GM19240 (cell line): ENCODE measurements around the gene ZNF710.

ENCODE experiments used
- DNase-seq: peaks from one replicate; pipeline ENCODE4 v3.0.0; 2011; ENCODE audit warnings: low spot score; ENCODE audit not compliant: insufficient read length

The ZNF710 gene

DNA sequence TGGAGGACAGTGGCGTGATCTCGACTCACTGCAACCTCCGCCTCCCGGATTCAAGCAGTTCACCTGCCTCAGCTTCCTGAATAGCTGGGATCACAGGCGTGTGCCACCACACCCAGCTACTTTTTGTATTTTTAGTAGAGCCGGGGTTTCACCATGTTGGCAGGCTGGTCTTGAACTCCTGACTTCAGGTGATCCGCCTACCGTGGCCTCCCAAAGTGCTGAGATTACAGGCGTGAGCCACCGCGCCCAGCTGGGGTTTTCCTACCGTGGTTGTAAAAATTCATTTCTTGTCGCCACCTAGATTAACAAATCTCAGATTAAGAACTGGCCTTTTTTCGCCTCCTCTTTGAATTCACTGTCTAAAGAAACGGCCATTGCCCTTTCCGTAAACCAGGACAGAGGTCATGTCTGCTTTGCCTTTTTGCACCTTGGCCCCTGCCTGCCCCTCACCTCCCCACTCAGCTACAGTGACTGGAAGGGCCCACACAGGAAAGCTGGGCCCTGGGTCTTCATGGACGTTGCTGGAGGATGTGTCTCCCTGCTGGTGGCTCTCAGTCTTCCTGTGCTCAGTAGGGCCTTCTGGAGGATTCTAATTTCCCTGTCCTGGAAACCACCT is 17.2 kb downstream of the ZNF710 start:
- DNase-seq = no peak

DNA sequence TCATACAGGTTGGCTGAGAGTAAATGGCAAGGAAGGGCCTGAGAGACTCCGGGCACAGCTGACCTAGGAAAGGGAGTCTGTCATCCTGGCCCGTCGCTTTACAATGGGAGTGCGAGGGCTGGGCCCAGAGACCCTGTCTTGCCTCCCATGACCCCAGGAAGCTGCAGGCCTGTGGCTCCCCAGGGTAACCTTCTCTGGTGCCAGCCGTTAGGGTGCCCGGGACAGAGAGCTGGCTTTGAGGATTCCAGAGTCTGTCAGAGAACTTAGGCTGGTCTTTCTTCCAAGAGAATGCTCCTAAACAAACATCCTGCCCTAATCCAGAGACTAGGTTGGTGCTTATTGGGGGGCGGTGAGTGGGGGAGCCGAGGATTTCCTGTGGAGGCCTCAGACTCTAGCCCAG is 18.5 kb downstream of the ZNF710 start:
- no peak for DNase-seq

DNA sequence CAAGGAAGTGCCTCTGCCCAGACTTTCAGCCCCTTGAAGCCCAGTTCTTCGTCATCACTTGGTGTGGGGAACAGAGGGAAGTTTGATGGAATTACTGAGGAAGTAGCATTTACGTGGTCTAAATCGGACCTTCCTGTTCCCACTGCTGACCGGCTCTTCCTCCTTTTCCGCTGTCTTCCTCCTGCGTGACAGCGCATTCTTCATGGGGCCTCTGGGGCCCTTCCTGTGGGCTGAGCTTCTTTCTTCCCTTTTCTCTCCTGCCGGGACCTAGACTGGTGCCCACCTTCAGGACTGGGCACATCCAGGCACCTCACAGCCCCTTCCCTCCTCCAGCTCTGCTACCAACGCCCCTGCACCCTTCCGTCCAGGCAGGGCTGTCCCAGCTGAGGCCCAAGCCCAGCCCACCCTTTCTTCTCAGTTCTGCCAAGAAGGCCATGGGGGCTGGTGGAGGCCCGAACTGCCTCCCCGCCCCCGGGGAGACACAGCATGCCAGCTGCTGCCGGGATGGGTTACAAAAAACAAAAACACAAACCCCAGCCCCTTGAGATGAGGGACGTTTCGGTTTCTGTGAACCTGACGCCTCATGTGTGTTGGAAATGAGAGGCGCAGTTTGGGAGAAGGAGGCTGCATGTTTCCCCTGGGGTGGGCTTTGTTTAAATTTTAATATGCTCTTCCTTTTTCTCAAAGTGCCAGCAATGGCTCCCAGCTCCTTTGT is 19.1 kb downstream of the ZNF710 start:
- no peak for DNase-seq

DNA sequence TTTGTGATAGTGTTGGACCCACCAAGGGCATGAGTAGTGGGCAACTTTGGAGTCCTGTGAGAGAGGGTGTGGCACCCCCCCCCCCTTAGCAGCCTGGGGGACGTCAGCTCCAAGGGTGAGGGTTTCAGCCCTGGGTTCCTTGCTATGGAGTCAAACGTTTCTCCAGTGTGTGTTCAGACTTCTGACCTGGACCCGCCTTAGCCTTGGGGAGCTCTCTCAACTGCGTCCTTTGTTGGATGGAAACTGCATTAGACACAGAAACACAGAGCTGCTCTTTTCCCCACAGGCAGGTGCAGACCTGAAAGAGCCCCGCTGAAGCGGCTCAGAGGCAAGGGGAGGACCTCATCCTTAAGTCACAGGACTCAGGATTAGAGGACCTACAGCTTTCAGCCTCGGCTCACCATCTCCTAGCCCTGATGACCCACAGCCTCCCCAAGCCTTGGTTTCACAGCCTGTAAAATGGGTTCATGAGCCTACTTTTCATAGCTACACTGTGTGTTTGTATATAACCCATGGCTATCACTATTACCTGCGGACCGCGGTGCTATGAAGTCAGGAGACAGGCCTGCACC is 19.9 kb downstream of the ZNF710 start:
- no peak for DNase-seq

DNA sequence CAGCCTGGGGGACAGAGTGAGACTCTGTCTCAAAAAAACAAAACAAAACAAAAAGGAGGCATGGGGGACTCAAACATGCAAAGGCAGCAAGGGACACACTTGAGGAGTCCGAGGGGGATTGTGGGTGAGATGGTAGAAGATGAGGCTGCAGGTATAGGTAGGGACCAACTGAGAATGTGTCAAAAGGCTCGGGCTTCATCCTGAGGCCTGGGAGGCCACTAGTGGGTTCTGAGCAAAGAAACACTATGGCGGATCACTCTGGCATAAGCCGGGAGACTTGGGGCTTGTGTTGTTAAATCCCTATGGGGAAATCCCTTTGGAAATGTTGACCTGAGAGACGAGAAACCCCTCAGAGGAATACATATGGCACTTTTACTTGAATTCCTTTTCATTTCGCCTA is 21.2 kb downstream of the ZNF710 start:
- no peak for DNase-seq

DNA sequence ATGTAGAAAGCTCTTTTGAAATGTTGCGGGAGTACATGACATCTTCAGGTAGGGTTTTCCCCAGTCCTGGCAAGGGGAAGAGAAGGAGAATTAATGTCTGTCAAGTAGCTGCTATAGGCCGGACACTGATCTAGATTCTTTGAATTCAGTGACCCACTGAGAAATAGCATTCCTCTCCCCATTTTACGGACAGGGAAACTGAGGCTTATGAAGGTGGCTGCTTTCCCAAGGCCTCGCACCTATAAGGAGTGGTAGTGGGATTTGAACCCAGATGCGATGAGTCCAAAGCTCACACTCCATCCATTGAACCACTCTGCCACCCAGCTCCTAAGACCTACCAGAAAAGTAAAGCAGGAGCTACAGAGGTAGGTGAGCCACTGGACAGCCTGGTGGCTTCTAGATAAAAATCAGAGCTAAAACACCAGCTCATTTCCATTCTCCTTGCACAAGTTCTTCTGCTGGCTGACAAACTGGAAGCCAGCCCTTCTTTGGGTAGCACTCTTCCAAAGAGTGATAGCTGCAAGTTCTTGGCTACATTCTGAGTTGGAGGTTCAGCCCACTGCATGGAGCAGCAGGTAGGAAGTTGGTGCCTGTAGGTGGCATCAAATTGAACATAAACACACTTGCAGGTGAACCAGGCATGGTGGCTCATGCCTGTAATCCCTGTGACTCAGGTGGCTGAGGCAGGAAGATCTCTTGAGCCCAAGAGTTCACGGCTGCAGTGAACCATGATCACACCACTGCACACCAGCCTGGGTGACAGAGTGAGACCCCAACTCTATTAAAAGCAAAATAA is 22.0 kb downstream of the ZNF710 start:
- DNase-seq = no peak

DNA sequence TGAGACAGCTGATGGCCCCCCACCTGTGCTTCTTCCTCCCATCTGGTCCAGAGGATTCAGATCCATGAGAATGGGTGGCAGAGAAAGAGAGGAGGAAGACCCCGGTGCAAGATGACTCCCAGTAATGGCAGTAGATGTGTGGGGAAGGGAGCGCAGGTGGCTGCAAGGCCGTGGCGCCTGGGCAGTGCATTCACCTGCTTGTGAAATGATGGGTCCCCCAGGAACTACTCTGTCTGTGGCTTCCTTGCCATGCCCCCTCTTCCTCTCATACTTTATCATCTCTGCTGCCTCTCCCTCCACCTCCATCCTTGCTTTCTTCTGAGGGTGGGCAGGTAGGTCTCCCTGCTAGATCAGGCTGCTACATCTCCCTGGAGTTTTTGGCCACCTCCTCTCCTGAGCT is 23.3 kb downstream of the ZNF710 start:
- DNase-seq = no peak

DNA sequence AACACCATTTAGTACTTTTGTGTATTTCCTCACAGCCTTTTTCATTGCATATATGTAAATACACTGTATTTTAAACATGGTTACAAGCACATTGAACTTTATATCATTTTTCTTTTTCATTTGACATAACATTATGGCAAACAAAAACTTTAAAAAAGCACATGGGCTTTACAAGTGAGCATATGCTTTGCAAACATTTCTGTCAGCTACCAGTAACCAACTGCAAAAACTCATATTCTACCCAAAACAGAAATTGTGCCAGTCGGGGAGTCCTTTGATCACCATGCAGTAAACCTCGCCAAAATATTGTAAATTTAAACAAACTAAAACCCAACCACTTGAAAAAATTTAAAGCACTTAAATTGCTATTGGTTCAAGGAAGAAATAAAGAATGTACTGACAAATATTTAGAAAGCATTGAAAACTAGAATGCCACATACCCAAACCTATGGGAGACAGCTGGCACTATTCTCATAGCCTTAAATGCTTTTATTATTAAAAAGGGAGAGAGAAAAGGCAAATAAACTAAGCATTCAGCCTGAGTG is 24.4 kb downstream of the ZNF710 start:
- DNase-seq = no peak

DNA sequence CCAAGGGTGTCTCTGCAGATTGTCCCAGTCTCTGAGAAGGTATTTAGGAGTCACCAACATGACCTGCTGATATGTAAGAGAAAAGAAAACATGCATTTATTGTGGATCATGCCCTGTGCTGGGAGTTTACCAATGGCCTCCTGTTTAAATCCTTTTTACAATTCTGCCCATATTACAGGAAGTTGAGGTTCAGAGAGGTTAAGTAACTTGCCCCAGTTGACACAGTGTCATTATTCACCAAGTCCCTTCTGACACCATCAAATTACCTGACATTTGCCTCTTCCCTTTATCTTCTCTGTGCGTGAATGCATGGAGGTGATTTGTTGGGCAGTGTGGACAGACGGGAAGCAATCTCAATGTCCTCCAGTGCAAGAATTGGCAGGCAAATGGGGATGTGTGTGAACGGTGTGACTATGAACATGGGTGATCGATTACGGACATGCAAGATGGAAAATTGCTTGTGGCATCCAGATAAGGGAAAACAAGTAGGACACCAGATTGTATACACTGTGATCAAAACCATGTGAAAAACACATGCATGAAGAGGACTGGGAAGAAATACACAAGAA is 27.3 kb downstream of the ZNF710 start:
- DNase-seq = no peak

DNA sequence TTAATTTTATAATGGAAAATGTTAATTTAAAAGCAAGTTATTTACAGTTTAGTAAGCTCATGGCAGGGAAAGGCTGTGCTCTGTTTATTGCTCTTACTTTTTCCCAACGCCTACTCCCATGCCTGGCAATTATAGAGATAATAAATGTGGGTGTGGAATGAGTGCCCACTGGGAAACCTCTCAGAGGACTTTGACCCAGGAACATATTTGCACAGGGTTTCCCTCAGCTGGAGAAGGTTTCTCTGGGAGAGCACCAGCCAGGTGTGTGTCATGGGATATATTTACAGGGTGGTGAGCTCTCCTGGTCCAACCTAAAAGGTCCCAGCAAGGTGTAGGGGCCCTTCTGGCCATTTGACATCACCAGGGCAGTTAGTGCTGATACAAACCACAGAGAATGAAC is 27.9 kb downstream of the ZNF710 start:
- no peak for DNase-seq

DNA sequence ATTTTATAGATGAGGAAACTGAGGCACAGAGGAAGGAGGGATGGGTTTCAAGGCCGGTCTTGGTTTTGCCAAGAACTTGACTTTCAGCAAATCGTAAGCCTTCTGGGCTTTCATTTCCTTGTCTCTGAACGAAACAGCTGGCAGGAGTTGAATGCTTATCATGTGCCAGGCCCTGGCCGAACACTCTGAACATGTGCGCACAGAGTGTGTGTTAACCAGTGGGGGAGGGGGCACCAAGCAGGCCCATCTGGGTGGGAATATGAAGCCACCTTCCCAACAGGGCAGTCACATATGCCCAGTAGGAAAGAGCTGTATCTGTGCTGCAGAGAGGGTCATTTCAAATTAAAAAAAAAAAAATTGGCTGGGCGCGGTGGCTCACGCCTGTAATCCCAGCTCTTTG is 29.3 kb downstream of the ZNF710 start:
- DNase-seq = no peak

DNA sequence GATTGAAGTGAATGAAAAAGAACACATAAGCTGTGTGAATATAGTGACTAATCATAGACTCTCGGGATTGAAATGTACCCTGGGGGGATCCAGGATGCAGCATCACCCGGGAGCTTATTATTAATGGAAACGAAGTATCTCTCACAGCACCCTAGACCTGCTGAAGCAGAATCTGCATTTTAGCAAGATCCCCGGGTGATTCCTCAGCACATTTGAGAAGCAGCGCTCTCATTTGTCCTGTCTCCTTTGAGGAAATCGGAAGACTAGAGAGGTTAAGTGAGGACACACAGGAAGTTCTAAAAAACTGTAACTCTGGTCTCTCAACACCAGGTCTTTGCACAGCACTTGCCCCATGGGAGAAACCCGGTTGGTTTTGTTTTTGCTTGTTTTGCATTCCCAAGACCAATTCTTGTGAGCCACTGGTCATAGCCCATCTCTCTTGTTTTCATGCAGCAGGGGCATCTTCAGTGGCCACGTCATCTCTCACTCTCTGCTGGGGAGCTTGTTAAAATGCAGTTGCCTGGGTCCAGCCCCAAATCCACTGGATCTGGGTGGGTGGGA is 30.2 kb downstream of the ZNF710 start:
- DNase-seq = peak; percentile 79

DNA sequence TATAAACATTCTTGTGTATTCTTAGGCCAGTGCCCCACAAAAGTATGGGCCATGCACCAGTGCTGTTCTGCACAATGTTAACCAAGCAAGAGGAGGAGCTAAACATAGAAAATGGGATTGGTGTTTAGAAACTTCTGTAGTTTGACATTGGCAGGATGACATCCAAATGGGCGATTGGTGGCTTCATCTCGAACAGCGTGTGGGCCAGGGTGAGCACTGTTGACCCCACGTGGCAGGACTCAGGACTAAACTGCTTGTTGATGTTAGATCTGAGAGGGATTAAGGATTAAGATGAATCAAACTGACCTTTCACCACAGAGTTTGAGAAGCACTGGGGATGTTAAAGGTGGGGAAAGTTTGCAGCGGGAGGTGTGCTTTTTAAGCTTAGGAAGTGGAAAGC is 31.9 kb downstream of the ZNF710 start:
- no peak for DNase-seq

DNA sequence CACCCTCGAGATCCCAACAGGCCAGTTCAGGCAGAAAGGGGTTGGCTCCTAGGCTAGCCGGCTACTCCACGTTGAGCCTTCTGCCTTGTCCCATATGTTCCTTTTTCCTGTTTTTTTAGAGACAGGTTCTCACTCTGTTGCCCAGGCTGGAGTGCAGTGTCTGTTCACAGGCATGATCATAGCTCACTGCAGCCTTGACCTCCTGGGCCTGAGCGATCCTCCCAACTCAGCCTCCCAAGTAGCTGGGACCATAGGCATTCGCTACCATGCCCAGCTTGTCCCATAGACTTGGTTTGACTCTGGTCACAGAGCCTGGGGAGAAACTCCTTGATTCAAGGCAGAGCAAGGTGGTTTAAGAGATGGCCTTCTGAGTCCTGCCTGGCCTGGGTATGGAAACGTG is 32.3 kb downstream of the ZNF710 start:
- no peak for DNase-seq

DNA sequence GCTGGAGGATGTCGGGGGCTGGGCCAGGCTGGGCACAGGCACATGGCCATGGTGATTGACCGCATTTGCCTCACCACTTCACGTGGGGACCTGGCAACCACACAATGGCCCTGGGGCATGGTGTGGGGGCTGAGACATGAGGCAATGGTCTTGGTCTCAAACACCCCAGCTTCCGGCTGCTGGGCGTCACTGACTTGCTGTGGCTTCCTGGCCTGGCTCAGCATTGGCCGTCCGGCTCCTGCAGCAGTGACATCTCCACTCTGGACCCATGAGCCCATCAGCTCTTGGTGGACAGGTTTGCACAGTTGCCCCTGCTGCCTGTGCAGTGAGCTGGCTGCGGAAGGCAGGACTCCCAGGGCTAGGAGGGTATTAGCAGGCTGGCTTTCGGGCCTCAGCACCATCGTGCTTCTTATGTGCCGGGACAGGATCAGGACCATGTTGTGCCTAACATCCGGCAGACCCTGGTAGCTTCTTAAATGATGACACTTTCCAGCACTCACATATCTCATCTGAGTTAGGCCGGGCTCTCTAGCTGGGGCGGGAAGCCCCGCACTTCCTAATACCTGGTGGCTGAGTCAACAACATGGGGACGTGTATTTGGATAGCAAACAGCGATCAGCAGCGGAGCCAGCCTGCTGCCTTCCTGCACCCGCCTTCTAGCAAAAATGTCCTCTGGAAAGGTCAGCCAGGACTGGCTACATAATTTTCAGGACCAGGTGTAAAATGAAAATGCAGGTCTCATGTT is 34.1 kb downstream of the ZNF710 start:
- DNase-seq = no peak

DNA sequence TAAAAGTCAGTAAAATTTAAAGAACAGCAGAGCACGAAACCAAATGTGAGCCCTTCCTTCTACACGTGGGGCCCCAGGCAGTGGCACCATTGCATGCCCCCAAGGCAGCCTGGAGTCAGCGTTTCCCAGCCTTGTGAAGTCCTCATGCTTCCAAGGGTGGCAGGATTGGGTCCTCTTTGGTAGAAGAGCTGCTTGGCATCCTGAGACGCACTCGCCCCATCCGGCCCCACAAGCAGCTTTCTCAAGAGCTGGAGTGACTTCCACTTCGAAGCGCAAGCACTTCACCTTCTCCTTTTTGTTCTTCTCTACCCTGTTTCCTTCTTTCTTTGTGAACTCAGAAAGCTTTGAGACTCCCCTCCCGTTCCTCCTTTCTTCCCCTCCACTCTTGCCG is 34.7 kb downstream of the ZNF710 start:
- no peak for DNase-seq

DNA sequence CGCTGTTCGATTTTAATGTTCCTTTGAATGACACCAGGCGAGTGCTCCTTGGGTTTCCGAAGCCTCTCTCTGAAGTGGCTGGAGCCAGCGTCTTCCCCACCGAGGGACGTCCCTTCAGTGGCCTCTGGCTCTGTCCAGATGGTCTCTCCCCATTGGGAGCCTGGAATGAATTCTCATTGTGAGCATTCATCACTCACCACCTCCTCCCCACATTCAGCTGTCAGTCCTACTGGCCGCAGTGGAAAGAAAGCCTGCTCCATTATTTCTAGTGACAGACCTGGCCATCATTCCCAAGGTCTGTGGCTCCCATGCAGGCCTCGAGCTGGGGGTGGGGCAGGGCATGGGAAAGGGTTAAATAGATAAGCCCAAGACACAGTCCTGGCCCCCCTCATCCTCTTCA is 35.2 kb downstream of the ZNF710 start:
- DNase-seq = no peak

DNA sequence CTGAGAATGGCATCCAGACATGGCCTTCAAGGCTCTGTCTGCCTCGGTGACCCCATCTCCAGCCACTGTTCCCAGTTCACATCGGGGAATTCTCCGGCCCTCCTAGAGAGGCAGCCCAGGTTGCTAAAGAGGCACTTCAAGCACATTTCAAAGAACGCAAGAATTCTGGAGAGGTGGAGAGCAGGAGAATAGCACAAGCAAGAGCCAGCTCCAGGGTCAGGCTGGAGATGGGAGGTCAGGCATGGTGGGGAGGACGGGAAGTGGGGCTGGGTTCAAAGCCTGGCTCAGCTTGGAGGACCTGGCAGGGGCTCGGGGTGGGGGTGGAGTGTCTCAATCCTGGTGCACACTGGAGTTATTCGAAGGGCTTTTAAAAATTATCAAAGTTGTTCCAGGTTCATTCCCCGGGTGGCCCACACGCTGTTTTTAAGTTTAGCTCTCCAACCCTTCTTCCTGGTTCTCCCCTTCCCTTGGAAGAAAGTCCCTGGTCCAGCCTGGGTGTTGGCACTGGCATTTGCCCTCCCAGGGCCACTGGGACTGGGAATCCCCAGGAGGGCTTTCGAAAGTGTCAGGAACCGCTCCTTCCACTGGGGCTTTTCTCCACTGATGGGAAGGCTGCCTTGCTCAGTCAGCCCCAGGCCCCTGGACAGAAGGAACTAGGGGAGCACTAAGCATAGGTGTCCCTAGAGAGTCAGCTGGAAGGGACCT is 35.8 kb downstream of the ZNF710 start:
- DNase-seq = no peak

DNA sequence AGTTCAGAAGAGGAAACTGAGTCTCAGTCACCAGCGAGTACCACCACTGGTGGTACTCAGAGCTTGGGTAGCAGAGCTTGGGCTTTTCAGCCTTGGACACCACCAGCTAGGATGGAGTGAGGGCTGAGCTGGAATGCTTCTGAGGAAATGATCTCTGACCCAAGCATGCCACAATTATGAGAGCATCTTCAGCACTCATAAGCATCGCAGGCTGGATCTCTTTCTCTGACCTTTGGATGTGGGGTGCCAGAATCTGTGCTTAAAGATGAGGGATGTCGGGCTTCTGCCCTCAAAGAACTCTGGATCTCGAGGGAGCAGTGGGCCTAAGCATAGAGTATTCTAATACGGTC is 36.4 kb downstream of the ZNF710 start:
- no peak for DNase-seq

DNA sequence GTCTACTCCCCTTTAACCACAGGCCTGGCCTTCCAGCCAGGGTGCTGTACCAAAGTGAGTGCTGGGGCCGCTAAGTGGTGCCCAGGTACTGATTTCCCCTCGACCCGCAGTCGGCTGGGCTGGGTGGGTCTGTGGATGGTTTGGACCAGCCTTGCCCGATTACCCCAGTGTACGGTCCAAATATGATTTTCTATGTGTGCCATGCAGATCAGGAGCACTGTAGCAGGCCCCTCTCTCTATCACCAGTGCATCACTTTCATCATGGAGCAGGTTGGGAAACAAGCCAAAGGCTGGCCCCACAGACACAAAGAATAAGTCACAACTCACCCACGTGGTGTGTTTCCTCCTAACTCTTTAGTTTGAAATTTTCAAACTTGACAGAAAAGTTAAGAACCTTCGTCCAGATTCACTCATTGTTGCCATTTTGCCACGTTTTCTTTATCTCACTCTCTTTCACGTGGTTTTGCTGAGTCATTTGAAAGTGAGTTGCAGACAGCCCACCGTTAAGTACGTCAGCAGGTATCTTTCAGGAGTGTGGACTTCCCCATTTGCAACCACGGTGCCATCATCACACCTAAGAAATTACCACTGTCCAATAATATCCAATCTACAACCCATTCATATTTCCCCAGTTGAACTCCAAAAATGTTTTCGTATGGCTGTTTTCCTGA is 37.0 kb downstream of the ZNF710 start:
- no peak for DNase-seq
